GM21381 (cell line): ENCODE results near the gene MAST4.
"Not testable (repeated sequence)": the region's sequence is repeated elsewhere in the genome, so short reads cannot be mapped to it uniquely, and the experiment has no call there.

Experiments
- ATAC-seq: cut with Tn5 transposase; IDR thresholded peaks from one replicate; pipeline ENCODE4 v1.9.1; 2021; ENCODE audit warnings: mild to moderate bottlenecking, moderate library complexity; ENCODE audit not compliant: unreplicated experiment

Gene MAST4

DNA sequence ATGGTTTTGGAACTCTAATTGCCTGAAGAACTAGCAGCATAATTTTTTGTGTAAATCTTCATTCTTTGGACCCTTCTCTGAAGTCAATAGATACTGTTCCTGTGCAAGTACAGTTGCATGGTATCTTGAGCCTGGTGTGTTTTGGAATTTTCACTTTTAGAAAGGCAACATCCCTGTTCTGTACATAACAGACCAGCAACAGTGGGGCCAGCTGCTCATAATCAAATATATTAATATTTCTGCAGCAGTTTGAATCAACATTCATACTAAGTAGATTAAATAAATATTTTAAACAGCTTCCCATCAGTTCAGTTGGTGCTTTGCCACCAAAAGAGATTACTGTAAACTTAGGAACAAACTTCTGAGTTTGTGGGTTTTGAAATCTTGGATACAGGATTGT lies 502.5 kb downstream of the MAST4 start:
- ATAC-seq = no peak

DNA sequence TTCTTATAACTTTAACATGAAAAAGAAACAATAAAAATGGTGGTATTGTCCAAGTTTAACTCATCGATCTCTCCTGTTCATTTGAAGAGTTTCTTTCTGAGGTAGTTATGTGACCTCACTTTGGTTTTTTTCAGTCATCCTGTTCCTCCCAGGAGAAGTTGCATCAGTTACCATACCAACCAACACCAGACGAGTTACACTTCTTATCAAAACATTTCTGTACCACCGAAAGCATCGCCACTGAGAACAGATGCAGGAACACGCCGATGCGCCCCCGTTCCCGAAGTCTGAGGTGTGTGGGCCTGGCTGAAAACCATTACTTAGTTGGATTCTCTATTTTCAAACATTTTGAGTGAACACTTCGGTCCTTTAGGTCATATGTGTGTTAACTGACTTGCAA lies 504.1 kb downstream of the MAST4 start:
- ATAC-seq = no peak

DNA sequence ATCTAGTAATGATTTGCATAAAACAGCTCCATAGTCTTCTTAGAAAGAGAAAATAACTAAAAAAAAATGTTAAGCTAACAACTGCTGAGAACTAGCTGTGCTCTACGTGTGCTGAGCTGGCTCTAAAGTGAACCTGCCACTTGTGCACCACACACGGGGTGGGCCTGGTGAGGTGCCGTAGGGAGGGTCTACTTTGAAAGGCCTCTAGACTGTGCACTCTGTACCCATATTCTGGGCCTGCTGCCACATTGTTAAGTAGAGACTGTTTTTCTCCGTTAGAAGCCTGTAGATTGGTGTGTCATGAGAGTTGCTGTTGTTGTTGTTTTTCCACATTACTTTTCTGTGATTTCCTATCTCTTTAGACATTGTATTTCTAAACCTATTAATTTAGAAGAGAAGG lies 506.5 kb downstream of the MAST4 start:
- no peak for ATAC-seq

DNA sequence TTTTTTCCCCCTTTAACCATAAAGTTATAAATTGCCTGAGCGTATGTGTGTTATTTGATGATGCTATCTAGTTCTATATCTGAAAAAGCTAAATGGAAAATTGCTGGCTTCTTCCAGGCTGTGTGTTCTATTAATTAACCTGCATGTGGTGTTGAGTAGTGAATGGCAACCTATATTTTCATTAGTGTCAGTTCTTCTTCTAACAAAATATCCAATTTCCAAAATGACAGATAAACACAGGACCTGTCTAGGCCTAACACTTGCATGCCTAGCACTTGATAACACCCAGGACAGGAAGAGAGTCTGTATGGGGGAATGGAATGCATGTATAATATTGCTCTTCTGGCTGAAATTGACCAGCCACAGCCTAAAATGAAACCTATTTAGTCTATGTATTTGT lies 508.7 kb downstream of the MAST4 start:
- ATAC-seq = no peak

DNA sequence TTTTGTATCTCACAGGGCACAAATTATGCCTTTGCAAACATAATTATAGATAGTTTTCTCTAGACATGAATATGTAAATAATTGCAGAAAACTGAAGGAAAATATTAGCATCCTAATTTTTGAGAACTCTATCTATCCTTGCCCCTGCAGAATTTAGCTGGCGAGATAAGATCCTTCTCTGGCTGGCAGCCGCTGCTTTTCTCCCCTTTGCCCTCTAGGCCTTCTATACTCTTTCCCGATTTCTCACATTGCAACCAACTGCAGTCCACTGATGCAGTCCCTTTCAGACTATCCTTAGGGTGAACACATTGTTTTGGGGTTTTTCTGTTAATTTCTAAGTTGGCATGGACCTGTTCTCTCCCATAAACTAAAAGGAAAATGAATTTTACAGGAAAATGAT lies 509.1 kb downstream of the MAST4 start:
- no peak for ATAC-seq

DNA sequence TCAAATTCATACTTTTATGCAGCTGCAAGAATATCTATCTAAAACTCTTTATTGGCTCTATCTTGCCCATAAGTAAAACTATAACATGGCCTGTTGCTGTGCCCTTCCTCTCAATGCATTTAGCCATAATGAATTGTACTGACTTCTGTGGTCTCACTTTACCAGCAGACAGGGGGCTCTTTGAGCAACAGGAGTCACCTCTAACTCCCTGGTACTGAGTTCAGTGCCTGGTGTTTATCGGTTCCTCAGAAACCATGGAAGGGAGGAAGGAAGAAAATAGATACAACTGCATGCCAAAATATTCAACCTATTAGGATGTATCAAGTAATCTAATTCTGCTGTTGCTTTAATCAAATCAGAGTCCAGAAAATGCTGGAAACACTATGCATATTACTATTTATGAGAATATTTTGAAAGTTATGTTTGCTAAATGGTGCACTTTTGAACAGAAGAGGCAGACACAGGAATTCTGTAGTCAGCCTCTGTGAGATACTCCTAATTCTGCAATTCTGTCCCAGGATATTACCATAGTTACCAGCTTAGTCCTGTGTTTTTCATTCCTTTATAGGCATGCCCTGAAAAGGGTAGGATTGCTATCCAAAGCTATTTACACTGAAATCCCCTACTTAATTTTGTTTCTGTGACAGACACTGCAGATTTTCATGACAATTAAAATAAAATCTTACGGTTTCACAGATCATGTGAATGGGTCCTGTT lies 510.6 kb downstream of the MAST4 start:
- no peak for ATAC-seq

DNA sequence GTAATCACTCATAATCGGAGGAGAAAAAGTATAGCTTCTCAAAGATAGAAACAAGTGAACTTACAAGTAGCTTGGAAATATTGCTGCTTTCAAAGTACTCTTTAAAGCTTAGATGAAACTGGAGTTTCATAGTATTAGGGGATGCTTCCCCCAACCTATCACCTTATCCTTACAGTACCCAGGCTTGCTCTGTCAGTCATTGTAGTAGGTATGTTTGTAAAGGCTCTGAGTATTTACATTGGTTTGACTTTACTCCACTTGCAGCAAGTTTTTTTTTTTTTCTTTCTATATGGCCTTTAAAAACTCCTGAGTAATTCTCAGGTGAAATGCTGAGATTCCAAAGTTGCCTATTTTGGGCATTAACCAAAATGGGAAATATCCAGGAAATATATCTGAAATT lies 515.6 kb downstream of the MAST4 start:
- no peak for ATAC-seq

DNA sequence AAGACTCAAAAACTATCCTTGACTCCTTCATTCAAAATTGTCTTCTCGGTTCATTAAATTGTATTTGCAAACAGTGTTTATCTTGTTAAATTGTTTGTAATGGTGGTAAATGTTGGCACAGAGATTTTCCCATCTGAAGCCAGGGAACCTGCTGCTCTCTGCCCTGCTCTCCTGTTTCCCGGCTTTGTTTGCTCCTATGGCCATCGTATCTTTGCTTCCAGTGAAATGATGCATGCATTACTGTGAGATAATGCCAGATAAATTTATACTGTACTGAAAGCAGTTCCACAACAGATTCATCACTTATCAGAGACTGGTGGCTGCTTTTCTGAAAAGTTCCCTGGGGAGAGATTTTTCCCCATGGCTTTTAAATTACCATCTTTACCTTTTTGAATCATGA lies 519.1 kb downstream of the MAST4 start:
- ATAC-seq = no peak

DNA sequence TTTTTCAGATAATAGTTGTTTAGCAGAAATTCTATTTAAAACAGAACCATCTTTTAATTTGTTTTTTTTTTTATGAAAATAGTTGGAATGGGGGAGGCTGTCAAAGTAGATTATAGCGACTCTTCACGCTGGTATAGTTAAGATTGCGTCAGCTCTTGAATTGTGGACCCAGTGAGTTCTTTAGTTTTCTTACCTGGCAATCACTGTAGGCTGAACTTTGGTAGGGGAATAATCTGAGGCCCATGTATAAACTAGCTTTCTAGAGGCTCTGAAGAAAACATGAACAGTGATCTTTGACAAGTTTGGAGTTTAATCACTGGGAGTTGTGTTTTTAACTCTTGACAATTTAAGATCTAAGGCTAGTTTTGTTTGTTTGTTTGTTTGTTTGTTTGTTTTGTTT lies 519.6 kb downstream of the MAST4 start:
- ATAC-seq = no peak

DNA sequence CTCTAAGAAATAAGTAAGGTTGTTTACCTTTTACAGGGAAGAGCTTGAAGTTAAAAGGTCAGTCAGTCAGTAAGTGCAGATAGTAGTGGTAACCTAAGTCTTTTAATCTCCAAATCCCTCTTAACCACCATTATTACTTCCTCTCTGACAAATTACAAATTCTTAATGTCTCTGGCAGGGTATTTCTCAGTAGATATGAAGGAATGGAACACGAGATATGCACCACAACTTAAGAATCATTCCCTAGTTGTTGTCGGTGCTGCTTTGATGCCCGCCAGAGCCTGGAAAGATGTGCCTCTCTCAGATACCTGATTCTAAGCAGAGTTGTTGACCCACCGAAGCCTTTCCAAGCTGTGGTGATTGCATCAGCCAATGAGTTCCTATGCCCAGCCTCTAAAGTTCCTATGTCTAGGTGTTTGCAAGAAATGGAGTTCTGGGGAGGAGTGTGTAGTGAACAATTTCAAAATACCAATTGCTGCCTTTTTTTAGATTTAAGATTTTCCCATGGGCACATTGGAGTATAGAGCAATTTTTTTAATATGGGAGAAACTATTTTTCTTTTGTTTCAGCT lies 521.9 kb downstream of the MAST4 start:
- no peak for ATAC-seq

DNA sequence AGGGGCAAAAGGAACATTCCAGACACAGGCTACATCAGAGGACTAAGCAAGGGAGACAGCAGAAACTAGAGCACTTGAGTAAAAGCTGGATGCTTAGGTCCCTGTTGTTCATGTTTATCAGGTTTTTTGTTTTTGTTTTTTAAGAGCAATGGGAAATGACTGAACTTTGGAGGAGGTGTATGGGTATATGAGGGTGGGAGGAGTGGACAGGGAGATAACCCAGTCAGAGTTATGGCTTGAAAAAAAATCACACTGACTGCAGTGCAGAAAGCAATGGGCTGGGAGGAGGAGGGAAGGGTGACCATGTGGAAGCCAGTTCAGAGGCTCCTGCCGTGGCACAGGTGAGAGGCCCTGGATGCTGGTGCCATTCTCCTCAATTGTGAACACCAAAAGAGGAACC lies 522.8 kb downstream of the MAST4 start:
- no peak for ATAC-seq

DNA sequence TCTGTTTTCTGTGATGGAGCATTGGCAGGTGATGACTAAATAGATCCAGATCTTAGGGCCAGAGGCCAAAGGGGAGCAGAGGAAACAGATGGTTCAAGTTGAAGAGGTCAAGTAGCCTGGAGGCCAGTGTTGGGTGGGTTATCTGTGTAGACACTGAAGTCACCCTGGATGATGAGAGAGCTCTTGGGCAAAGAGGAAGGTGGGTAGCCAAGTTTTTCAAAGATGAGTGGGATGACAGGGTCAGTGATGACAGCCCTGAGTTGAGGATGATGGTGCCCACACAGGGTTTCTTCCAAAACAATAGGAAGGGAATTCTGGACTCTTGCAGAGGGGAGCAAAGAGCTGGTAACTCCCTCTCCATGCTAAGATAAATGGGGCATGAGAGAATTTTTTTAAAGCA lies 523.8 kb downstream of the MAST4 start:
- no peak for ATAC-seq

DNA sequence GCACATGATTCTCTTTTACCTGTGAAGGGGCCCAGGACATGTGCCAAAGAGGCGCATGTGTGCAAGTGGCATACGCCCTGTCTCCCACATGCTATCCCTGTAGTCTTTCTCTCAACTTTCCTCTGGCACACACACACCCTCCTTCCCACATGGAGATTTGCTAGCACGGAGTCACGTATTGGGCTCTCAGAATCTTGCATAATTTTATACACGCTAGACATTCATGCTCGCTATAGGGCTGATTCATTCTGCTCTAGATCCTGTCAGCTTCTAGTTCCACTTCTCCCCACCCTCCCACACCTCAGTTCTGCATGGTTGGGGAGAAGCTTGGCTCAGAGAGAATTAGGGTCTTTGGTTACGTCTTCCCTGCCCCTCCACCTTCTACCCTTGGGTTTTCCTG lies 527.6 kb downstream of the MAST4 start:
- ATAC-seq = no peak

DNA sequence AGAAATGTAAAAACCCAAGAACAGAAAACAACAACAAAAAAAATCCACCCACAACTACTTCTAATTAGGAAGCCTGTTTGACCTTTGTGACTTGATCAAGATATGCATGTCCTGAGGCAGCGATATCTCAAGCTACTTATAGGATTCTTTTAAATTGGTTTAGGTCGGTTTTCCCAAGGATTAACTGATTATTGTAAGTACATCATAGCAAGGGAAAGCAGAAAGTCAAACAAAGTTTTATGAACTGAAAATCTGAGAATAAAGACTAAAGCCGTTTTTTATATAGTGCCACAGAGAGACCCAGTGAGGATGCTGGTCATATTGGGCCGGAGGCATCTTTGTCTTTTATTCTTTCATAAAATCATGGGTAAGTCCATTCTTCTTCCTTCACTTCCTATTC lies 528.4 kb downstream of the MAST4 start:
- no peak for ATAC-seq

DNA sequence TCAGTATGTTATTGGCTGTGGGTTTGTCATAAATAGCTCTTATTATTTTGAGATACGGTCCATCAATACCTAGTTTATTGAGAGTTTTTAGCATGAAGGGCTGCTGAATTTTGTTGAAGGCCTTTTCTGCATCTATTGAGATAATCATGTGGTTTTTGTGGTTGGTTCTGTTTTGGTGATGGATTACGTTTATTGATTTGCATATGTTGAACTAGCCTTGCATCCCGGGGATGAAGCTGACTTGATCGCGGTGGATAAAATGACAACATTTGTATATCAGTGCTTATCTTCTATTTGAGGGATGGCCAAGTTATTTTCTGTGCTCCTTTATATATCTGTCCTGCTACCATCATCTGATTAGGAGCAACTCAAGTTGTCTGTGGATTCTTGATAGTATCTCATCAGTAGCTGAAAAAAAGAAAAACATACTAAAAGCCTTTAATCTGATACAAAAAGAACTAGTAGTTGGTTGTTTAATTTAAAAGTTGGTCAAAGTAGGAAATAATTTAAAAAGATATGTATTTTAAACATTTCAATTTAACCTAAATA lies 531.2 kb downstream of the MAST4 start:
- not testable (repeated sequence) for ATAC-seq

DNA sequence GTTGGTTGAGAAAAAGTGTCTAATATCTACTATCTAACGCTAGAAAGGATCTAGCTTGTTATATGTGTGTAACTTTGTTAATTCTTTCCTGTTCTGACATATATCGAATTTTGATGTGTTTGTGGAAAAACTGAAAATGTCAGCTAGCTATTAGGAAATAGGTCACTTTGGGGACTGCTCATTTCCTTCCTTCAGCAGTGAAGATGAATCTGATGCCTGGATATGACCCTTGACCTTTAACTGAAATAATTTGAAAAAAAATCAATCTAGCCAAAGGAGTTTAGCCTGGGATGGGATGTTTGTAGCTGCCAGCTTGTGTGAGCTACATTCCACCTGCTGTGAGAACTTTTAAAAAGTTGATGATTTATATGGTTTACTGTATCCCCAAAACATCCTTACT lies 533.6 kb downstream of the MAST4 start:
- ATAC-seq = no peak

DNA sequence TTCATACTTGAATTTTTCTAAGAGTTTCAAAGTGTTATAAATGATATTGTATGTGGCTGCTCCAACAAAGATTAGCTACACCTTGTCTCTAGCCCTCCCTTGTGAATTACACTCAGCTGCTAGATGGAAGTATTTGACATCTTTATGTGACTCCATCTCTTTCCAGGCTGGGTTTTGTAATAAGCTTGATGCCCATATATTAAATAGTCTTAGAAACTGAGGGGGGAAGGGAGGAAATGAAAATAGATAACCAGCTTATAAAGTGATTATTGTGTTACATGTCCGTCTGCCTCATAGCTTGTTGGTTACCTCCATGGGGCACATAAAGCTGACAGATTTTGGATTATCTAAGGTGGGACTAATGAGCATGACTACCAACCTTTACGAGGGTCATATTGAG lies 537.0 kb downstream of the MAST4 start:
- no peak for ATAC-seq

DNA sequence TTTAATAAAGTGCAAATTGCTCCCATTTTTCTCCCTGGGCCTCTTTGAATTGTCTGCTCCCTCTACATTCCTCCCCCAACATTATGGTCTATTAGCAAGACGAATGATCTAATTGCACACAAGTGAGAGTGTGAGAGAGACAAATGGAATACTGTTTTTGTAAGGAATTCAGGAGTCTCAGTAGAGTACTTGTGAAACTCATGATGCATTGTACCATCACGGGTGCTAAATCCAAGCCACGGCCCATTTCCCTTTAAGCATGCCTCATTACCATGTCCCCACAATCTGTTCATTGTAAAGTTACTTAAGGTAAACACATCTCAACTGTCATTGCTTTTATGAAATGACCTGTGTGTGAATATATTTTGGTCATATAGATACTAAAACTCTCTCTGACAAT lies 537.6 kb downstream of the MAST4 start:
- no peak for ATAC-seq

DNA sequence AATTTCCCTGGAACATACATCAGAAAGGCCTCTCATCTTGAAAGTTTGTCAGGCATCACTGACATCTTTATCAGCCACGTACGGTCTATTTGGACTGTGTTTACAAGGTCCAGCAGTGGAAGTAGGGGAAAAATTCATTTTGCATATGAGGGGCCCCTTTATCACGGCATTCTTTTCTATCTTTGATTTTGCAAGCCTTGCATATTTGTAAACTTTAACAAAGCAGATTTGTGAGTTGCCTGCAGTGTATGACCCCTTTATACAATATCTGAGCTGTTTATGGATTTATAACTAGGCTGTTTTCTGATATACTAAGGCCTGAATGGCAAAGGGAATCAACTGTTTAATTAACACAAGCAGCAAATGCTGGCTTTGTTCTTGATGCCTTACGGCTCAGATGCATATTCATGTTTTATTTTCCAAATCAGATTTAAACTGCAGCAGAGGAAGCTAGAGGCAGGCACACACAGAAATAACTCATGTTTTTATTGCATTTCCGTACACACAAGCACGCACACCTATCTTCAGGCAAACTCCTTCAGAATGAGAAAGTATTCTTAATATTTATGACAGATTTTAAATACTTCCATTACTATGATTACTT lies 539.3 kb downstream of the MAST4 start:
- ATAC-seq = no peak

DNA sequence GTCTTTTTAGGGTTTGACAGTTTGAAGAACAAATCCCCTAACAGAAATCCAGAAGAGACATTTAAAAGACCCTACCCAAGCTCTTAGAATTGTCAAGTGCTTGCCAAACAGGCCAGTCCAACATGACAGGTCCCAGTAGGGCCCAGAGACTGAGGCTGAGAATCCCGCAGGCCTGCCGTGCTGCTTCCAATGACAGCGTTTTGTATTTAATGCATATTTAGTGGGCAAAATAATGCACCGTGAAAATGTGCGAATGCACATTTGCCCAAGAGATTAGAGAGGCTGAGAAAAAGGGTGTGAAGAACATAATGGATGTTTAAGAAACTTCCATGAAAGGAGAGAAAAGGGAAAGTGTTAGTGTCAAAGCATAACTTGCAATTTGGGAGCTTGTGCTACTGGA lies 542.8 kb downstream of the MAST4 start:
- no peak for ATAC-seq

DNA sequence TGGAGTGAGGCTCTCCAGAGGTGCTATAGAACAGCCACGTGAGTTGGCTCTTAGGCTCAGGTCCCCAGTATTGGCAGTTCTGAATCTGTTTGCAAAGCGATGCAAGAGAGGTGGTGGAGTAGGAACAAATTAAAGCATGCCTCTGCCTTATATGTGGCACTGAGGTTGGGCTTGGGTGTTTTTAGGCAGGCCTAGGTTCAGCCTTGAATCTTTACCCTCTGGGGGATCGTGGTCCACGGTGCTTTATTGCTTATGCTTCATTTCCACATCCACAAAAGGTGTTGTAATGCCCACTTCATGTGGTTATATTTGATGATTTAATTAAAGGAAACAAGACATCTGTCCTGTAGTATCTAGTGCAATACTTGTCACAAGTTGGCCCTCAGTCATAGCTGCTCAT lies 544.2 kb downstream of the MAST4 start:
- no peak for ATAC-seq

DNA sequence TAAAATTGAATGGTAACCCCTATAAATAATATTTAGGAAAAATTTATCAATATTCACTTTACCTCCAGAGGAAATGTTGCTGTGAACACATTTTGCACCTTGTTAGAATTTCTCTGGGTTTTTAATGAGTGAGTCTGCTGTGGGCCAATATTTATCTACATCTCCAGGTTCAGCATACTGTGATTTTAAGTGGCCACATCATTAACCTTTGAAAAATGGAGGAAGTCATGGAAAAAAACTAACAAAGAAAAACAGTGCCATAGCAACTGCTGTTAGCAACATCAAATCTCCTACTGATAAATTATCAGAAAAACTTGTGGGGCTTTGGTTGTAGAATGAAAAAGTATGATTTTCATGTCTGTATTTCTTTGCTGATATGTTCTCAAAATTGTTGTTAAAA lies 545.5 kb downstream of the MAST4 start:
- ATAC-seq = no peak
